Osteocyte (in vitro differentiated cells): Measurements from ENCODE around the gene SLC7A8. TPM values are rescaled to one million over a fixed set of nuclear protein-coding genes. Genes with fewer than 3 reads are reported as not detected.

Experiments used
- DNase-seq: peaks from one replicate; pipeline ENCODE4 v3.0.0; 2021; ENCODE audit warnings: mixed read lengths; ENCODE audit not compliant: unreplicated experiment; ENCODE audit errors: extremely low spot score
- H3K27ac Mint-ChIP-seq: one replicate; pipeline ENCODE4 v1.8.0; 2021; ENCODE audit warnings: mild to moderate bottlenecking, mixed read lengths; ENCODE audit not compliant: unreplicated experiment
- H3K27me3 Mint-ChIP-seq: one replicate; pipeline ENCODE4 v1.8.0; 2021; ENCODE audit warnings: mixed read lengths; ENCODE audit not compliant: unreplicated experiment
- H3K36me3 Mint-ChIP-seq: one replicate; pipeline ENCODE4 v1.8.0; 2021; ENCODE audit warnings: mixed read lengths; ENCODE audit not compliant: unreplicated experiment
- H3K4me1 Mint-ChIP-seq: one replicate; pipeline ENCODE4 v1.8.0; 2021; ENCODE audit warnings: mixed read lengths; ENCODE audit not compliant: unreplicated experiment
- H3K4me3 Mint-ChIP-seq: one replicate; pipeline ENCODE4 v1.8.0; 2021; ENCODE audit warnings: mild to moderate bottlenecking, moderate library complexity, mixed read lengths; ENCODE audit not compliant: unreplicated experiment
- H3K9me3 Mint-ChIP-seq: one replicate; pipeline ENCODE4 v1.8.0; 2021; ENCODE audit warnings: mixed read lengths; ENCODE audit not compliant: unreplicated experiment
- total RNA-seq: library from RNA; stranded (reverse); gene quantifications from 2 replicates; pipeline ENCODE4 v1.2.1, GENCODE V29; 2021
- TF ChIP-seq, protein P1 (sequence below): fragments of 200-600 bp; sonication (generic); IDR thresholded peaks from 2 replicates; pipeline ENCODE4 v1.5.0; 2021; ENCODE audit warnings: antibody characterized with exemption, mild to moderate bottlenecking, moderate library complexity

The SLC7A8 gene
- total RNA-seq, 1 donor from 2014 or later: 0.75 TPM

DNA sequence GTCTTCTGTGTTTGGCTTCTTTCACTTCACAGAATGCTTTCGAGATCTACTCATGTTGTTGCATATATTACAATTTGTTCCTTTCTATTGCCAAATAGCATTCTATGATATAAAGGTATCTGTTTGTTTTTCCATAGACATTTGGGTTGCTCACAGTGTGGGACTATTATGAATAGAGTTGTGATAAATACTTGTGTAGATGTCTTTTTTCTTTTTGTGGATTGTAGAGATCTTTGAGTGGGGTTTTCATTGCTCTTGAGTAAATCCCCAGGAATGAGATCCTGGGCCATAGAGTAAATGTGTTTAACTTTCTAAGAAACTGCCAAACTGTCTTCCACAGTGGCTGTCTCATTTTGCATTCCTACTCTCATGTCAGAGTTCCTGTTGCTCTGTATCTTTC is 39.5 kb downstream of the SLC7A8 start:
- Mint-ChIP-seq H3K4me1 (peaks cover 10% of the 10 kb centered on the region), H3K9me3 (no peaks in the 10 kb centered on the region), H3K4me3 (no peak overlapping the region), H3K36me3 (no peaks in the 10 kb centered on the region), H3K27ac (no peak overlapping the region), H3K27me3 (peaks cover 33% of the 10 kb centered on the region)
- no peak for DNase-seq
- TF ChIP-seq, protein P1, sequence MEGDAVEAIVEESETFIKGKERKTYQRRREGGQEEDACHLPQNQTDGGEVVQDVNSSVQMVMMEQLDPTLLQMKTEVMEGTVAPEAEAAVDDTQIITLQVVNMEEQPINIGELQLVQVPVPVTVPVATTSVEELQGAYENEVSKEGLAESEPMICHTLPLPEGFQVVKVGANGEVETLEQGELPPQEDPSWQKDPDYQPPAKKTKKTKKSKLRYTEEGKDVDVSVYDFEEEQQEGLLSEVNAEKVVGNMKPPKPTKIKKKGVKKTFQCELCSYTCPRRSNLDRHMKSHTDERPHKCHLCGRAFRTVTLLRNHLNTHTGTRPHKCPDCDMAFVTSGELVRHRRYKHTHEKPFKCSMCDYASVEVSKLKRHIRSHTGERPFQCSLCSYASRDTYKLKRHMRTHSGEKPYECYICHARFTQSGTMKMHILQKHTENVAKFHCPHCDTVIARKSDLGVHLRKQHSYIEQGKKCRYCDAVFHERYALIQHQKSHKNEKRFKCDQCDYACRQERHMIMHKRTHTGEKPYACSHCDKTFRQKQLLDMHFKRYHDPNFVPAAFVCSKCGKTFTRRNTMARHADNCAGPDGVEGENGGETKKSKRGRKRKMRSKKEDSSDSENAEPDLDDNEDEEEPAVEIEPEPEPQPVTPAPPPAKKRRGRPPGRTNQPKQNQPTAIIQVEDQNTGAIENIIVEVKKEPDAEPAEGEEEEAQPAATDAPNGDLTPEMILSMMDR: no peak

DNA sequence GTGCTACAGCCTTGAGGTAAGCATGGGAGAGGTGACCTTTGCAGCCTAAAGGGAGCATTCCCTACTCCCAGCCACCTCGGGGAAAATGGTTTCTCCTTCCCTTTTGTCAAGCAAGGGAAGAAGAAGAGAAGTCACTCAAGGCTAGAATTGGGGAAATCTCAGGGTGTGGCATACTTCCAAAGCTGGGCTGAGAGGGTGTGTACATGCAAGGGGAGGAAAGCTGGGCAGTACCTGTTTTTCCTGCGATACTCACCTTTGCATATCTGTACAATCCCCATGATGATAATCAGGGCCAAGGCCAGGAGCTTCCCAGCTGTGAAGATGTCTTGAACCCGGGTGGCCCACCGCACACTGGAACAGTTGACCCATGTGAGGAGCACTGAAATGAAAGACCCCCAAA is 40.6 kb downstream of the SLC7A8 start:
- no peak for DNase-seq
- Mint-ChIP-seq H3K36me3 (no peaks in the 10 kb centered on the region), H3K27me3 (peaks cover 41% of the 10 kb centered on the region), H3K9me3 (no peaks in the 10 kb centered on the region), H3K4me3 (no peak overlapping the region), H3K4me1 (peaks cover 10% of the 10 kb centered on the region), H3K27ac (no peak overlapping the region)
- TF ChIP-seq, protein P1: no peak

DNA sequence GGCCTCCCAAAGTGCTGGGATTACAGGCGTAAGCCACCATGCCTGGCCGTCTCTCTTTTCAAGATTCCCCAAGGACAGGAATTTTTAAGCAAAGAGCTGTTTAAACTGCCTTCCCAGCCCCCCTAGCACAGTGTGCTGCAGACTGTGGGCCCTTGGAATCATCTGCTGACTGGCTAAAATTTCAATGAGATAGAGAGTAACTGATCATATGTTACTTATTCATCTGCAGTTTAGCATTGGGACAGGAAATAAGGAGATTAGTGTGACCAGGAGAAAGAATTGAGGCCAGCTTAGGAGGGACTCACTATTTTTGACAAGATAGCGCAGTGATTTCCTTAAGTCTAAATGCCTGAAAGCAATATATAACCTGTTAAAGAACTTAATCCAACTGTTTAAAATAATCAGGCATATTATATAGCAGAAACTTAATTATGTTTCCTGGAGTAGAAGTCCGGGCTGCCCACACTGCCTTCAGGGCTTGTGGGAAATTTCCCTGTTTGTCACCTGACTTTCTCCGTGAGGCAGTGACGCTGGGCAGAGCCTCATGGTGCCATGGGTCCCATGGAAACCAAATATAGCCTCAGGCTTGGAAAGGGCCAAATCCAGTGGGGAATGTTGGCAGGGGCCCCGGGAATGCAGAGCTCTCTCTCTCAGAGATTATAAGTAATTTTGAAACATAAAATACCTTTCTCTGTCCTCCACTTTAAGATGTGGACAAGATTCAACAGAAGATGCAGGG is 41.6 kb downstream of the SLC7A8 start:
- DNase-seq: no peak
- H3K9me3 Mint-ChIP-seq: no peaks in the 10 kb centered on the region
- peaks cover 10% of the 10 kb centered on the region for H3K4me1 Mint-ChIP-seq
- H3K27ac Mint-ChIP-seq: peak overlapping the region; percentile 23
- TF ChIP-seq, protein P1: no peak
- H3K4me3 Mint-ChIP-seq: no peak overlapping the region
- H3K27me3 Mint-ChIP-seq: peaks cover 41% of the 10 kb centered on the region
- no peaks in the 10 kb centered on the region for H3K36me3 Mint-ChIP-seq

DNA sequence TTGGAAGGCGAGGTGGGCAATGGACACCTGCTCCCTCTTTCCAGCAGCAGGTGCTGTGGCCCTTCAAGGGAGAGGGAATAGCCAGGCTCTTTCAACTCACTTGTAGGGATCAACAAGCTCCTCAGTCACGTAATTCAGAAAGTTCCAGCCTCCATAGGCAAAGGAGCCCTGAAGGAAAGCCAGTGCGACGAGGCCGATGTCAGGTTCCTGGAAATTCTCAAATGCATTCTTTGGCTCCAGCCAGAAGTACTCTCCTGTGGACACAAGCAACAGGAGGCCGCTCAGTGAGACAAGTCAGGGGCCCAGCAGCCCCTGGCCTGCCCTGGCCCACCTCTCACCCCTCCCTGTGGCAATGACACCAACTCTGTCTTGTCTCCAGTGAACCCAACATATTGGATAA is 43.1 kb downstream of the SLC7A8 start:
- TF ChIP-seq, protein P1: no peak
- no peak for DNase-seq
- no peak overlapping the region for H3K4me3 Mint-ChIP-seq
- H3K27me3 Mint-ChIP-seq: peaks cover 38% of the 10 kb centered on the region
- H3K27ac Mint-ChIP-seq: no peak overlapping the region
- no peaks in the 10 kb centered on the region for H3K36me3 Mint-ChIP-seq
- no peaks in the 10 kb centered on the region for H3K9me3 Mint-ChIP-seq
- peaks cover 10% of the 10 kb centered on the region for H3K4me1 Mint-ChIP-seq

DNA sequence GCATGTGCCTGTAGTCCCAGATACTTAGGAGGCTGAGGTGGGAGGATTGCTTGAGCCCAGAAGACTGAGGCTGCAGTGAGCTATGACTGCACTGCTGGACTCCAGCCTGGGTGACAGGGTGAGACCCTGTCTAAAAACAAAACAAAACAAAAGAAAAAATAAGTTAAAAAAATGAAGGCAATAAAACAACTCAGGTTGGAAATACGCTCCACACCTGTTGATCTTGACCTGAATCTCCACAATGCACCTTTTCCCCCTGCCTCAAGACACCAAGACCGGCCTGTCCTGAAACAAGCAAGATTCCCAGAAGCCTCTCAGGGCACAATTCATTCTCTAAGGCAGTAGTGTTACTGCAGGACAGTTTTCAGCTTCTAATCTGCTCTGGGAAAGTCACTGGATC is 43.6 kb downstream of the SLC7A8 start:
- TF ChIP-seq, protein P1: no peak
- DNase-seq: no peak
- Mint-ChIP-seq H3K4me3 (no peak overlapping the region), H3K9me3 (no peaks in the 10 kb centered on the region), H3K36me3 (no peaks in the 10 kb centered on the region), H3K27me3 (peaks cover 38% of the 10 kb centered on the region), H3K27ac (no peak overlapping the region), H3K4me1 (peaks cover 10% of the 10 kb centered on the region)
